Activated CD4-positive, alpha-beta T cell treated with anti-CD3 and anti-CD28 coated beads, Interleukin-2, amount 10 ng/mL, durations not matched to agents 7 days and 5 days (primary cell): ENCODE results near the gene TENM3. TPM values are rescaled to one million over a fixed set of nuclear protein-coding genes. Genes with fewer than 3 reads are reported as not detected.

Experiments used
- CTCF ChIA-PET: fragments of 350-600 bp; sonication (Branson Sonifier 250); formaldehyde crosslinking; loops from one replicate; lab custom pipeline; 2021; ENCODE audit warnings: antibody characterized with exemption; lab: Charles Lee
- POLR2A ChIA-PET: fragments of 350-600 bp; sonication (Branson Sonifier 250); formaldehyde crosslinking; loops from one replicate; lab custom pipeline; 2021; ENCODE audit warnings: antibody characterized with exemption; lab: Charles Lee
- DNase-seq: peaks from one replicate; pipeline ENCODE4 v3.0.0-alpha.2; 2020
- H3K27ac Mint-ChIP-seq: one replicate; pipeline ENCODE4 v1.8.0; 2021; ENCODE audit warnings: mild to moderate bottlenecking, moderate library complexity, mixed read lengths
- H3K27me3 Mint-ChIP-seq: one replicate; pipeline ENCODE4 v1.8.0; 2021; ENCODE audit warnings: mixed read lengths
- H3K36me3 Mint-ChIP-seq: one replicate; pipeline ENCODE4 v1.8.0; 2021; ENCODE audit warnings: low read depth, mixed read lengths
- H3K4me1 Mint-ChIP-seq: one replicate; pipeline ENCODE4 v1.8.0; 2021; ENCODE audit warnings: mixed read lengths
- H3K4me3 Mint-ChIP-seq: one replicate; pipeline ENCODE4 v1.8.0; 2021; ENCODE audit warnings: mild to moderate bottlenecking, moderate library complexity, mixed read lengths
- H3K9me3 Mint-ChIP-seq: one replicate; pipeline ENCODE4 v1.8.0; 2021; ENCODE audit warnings: mixed read lengths
- total RNA-seq, 2 experiments: library from RNA; stranded (reverse); gene quantifications; one replicate each; pipeline ENCODE4 v1.2.3, GENCODE V29; 2021

Gene TENM3
- total RNA-seq, 2 experiments from 2014 or later: not detected

DNA sequence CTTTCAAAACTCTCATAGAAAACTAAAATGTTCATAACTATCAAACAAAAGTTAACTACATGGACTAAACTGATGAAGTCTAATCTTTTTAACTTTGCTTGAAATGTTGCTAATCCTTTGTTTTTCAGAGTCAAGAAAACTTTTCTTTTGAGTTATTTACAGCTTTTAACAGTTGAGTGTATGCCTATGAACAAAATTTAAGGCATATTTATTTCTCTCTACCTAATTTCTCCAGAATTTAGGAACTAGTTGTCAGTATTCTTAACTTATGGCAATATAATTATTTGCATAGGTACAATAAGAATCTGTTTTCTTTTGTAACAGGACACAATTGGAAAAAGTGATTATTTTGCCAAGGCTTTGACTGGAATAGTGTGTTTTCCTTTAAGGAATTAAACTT is 23.8 kb downstream of the TENM3 start:
- no peak for DNase-seq
- Mint-ChIP-seq H3K4me3 (no peak overlapping the region), H3K27ac (no peak overlapping the region), H3K4me1 (no peaks in the 10 kb centered on the region), H3K36me3 (no peaks in the 10 kb centered on the region), H3K27me3 (no peaks in the 10 kb centered on the region), H3K9me3 (peaks cover 3% of the 10 kb centered on the region)
- ChIA-PET CTCF (no interaction called here), POLR2A (no interaction called here)

DNA sequence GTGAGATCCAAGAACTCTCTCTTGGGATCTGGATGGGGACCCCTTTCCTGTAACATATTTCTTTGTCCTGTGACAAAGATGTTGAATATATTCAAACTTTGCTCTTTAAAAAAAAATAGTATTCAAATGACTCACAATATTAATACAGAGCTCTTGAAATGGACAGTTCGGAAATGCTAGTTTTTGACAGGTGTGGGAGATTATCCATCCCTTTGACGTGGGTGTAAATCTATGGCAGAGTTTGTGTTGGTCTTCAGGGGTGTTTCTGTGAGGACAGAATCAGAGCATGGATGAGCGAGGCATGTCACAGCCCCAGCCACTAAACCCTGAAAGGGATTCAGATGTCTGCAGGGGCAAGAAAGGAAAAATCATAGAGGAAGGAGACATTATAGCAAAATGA is 25.8 kb downstream of the TENM3 start:
- no peak overlapping the region for H3K27ac Mint-ChIP-seq
- DNase-seq: no peak
- H3K4me3 Mint-ChIP-seq: no peak overlapping the region
- no peaks in the 10 kb centered on the region for H3K36me3 Mint-ChIP-seq
- no peaks in the 10 kb centered on the region for H3K4me1 Mint-ChIP-seq
- ChIA-PET POLR2A (no interaction called here), CTCF (no interaction called here)
- no peaks in the 10 kb centered on the region for H3K27me3 Mint-ChIP-seq
- H3K9me3 Mint-ChIP-seq: peaks cover 3% of the 10 kb centered on the region

DNA sequence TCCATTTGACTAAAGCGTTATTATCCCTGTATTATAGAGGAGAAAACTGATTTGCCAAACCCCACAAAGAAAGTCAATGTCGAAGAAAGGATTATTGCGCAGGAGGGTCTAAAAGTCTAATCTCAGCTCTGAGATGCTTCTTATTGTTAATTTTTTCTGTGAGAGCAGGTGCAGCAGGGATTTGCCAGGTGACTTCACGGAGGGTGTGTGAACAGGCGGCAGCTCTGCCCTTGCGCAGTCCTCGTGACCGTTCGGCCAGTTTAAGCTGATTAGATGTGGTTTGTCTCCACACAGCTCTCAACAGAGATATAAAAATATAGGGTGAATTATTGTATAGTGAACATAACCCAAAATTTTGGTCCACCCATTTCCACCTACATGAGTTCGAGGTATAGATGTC is 28.5 kb downstream of the TENM3 start:
- H3K27me3 Mint-ChIP-seq: no peaks in the 10 kb centered on the region
- H3K9me3 Mint-ChIP-seq: peaks cover 3% of the 10 kb centered on the region
- ChIA-PET POLR2A (no interaction called here), CTCF (no interaction called here)
- DNase-seq: no peak
- H3K4me1 Mint-ChIP-seq: no peaks in the 10 kb centered on the region
- H3K27ac Mint-ChIP-seq: no peak overlapping the region
- no peak overlapping the region for H3K4me3 Mint-ChIP-seq
- no peaks in the 10 kb centered on the region for H3K36me3 Mint-ChIP-seq

DNA sequence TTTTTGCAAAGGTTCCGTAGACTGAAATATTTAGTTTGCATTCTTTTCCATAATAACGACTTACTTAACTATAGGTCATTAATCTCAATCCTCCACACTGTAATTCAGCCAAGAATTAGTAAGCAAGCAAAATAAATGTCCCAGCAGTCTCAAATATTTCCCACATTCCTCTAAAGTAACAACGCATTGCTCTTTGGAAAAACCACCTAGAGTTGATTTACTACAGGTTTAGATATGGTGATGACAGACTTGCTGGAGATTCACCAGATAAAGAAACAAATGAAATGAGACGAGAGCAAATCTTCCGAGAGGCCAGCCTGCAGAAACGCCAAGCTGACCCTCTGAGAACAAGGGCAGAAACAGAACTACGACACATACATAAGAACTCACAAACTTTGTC is 28.9 kb downstream of the TENM3 start:
- Mint-ChIP-seq H3K4me1 (no peaks in the 10 kb centered on the region), H3K27me3 (no peaks in the 10 kb centered on the region), H3K27ac (no peak overlapping the region), H3K9me3 (peaks cover 3% of the 10 kb centered on the region), H3K4me3 (no peak overlapping the region), H3K36me3 (no peaks in the 10 kb centered on the region)
- CTCF ChIA-PET: no interaction called here
- POLR2A ChIA-PET: no interaction called here
- DNase-seq: no peak

DNA sequence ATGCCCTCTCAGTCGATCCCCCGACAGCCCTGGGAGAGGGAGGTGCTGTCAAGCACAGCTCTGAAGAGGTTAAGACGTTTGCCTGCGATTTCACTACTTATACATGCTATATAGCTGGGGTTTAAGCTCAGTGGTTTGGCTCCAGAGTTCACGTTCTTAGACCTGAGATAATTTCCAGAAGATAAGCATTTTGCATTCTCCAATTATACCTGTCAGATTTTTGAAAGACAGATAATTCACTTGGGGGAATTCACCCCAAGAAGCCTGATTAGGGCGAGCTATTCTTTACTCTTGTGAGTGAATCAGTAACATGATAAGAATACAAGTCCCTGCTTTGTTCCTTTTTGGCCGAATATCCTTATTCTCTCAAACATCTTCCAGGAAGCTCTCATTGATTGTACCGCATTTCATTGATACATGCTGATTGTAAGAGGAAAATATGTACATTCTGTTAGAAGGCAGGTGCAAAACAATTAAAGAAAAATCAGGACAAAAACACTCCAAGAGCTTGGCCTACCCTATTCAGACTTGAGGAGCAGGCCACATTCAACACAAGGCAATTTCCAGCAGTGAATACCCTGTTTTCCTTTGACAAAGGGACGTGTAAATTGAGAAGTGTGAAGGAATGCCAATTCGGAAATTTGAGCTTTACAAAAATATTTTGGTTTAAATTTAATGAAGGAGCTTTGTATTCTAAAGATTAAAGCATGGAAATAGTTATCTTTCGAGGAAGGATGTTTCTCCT is 30.2 kb downstream of the TENM3 start:
- H3K27ac Mint-ChIP-seq: no peak overlapping the region
- H3K9me3 Mint-ChIP-seq: peaks cover 3% of the 10 kb centered on the region
- CTCF ChIA-PET: no interaction called here
- H3K4me1 Mint-ChIP-seq: no peaks in the 10 kb centered on the region
- no peak overlapping the region for H3K4me3 Mint-ChIP-seq
- POLR2A ChIA-PET: no interaction called here
- H3K36me3 Mint-ChIP-seq: no peaks in the 10 kb centered on the region
- no peak for DNase-seq
- no peaks in the 10 kb centered on the region for H3K27me3 Mint-ChIP-seq

DNA sequence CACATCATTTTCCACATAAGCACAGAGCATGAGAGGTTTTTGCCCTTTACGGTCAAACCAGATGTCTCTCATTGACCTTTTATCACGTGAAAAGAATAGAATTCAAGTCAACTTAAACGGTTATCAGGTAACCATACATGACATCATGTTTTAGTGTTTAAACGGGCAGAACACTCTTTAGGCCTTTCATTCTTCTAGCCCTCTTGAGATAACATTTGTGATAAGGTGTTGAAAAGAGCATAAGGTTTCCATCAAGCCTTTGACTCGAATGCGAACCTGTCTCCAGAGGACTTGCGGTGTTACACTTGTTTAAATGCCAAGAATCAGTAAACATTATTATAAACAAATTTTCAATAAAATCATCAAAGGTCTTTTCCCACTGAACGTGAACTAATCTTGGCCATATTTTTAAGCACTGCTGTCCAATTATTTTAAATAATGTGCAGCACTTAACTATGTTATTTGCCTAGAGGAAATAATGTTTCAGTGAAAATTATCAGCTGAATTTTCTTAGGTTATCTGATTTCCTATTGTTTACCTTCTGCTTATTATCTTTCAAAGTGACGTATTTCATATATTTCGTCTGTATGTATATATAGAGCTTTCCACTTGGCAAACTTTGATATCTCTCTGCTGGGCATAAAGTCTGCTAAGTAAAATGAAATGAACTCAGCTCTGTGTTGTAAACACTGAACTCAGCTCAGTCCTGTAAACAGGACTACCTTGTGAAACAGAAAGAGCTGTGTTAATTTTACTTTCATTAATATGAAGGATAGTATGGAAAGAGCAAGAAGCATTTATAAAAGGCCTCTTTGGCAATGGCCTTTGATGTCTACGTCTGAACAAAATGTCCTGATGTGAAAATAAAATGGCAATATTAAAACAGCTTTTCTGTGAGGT is 33.3 kb downstream of the TENM3 start:
- no peak overlapping the region for H3K27ac Mint-ChIP-seq
- H3K9me3 Mint-ChIP-seq: no peaks in the 10 kb centered on the region
- ChIA-PET CTCF (no interaction called here), POLR2A (no interaction called here)
- no peaks in the 10 kb centered on the region for H3K27me3 Mint-ChIP-seq
- no peaks in the 10 kb centered on the region for H3K4me1 Mint-ChIP-seq
- DNase-seq: no peak
- H3K36me3 Mint-ChIP-seq: no peaks in the 10 kb centered on the region
- H3K4me3 Mint-ChIP-seq: no peak overlapping the region

DNA sequence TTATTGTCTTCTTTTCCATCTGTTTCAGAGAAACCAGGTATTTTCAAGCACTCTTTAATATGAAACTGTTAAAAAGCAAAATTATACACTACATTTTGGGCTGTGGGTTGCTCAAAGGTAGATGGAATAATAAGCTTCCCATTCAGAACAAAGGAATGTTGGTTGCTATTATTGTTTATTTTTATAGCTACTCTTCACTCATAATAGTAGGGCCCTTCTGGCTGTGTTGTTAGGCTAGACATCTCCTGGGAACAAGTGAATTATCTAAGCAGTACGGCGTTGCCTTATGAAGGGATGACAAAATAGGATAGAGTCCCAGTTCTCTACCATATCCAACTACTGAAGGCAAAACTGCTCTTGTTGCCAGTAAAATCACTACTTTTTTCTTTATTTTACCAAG is 34.2 kb downstream of the TENM3 start:
- no peak overlapping the region for H3K4me3 Mint-ChIP-seq
- no peak overlapping the region for H3K27ac Mint-ChIP-seq
- ChIA-PET POLR2A (no interaction called here), CTCF (interaction anchor here (0.5 kb wide), 1 partner anchor 225 kb away, joined by 3 read pairs; no protein-coding TSS in a partner anchor)
- no peaks in the 10 kb centered on the region for H3K36me3 Mint-ChIP-seq
- no peaks in the 10 kb centered on the region for H3K27me3 Mint-ChIP-seq
- no peak for DNase-seq
- H3K4me1 Mint-ChIP-seq: no peaks in the 10 kb centered on the region
- H3K9me3 Mint-ChIP-seq: no peaks in the 10 kb centered on the region

DNA sequence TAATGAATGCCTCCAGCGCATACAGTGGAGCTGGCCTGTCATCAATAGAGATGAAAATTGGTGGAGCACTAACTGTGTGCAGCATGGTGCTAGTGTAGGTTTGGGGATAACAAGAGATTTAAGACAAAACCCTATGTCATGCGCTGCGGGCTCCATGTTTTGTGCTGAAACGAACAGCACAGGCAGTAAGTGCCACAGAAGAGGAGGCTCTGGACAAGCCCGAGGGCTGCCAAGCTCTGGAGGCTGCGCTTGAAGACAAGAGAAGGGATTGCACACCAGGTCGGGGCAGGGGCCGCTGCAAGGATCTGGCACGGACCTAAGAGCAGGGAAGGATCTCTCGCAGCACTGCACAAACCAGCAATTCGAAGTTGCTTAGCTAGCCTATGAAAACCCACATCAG is 35.5 kb downstream of the TENM3 start:
- CTCF ChIA-PET: no interaction called here

DNA sequence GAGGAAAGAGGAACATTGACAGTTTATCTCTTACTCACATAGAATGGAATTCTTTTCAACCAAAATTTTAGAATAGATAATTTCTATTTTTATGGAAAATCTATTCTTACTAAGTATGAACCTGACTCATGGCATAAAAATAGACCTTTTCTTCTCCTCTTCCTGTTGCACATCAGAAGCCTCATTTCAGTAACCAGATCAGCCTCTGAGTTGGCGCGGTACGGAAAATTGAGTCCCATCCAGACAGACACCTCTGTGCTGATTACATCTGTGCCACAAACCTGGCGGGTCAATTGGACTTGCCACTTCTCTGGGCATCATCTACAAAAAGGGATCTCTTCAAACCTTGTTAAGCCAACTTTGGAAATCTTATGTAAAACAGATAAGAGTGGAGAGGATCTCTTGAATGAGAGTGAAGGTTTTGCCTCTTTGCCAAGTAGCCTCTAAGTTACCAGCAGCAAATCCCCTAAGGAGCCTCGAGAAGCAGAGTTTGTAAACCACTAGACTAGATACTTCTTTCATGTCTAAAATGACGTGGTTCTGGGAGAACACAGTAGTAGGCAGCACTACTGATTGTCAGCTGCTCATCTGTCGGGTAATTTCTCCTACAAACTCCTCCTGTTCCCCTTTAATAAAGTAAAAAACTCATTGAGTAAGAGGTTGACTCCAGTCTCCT is 37.4 kb downstream of the TENM3 start:
- H3K9me3 Mint-ChIP-seq: no peaks in the 10 kb centered on the region
- H3K4me1 Mint-ChIP-seq: no peaks in the 10 kb centered on the region
- H3K27ac Mint-ChIP-seq: no peak overlapping the region
- no peaks in the 10 kb centered on the region for H3K36me3 Mint-ChIP-seq
- ChIA-PET CTCF (no interaction called here), POLR2A (no interaction called here)
- DNase-seq: no peak
- no peak overlapping the region for H3K4me3 Mint-ChIP-seq
- H3K27me3 Mint-ChIP-seq: no peaks in the 10 kb centered on the region

More for the DNA sequence above, 35.5 kb downstream of the TENM3 start:
- no peak overlapping the region for H3K4me3 Mint-ChIP-seq
- no peaks in the 10 kb centered on the region for H3K9me3 Mint-ChIP-seq
- H3K36me3 Mint-ChIP-seq: no peaks in the 10 kb centered on the region
- H3K27ac Mint-ChIP-seq: no peak overlapping the region
- no peak for DNase-seq
- no peaks in the 10 kb centered on the region for H3K4me1 Mint-ChIP-seq
- no peaks in the 10 kb centered on the region for H3K27me3 Mint-ChIP-seq
- POLR2A ChIA-PET: no interaction called here

DNA sequence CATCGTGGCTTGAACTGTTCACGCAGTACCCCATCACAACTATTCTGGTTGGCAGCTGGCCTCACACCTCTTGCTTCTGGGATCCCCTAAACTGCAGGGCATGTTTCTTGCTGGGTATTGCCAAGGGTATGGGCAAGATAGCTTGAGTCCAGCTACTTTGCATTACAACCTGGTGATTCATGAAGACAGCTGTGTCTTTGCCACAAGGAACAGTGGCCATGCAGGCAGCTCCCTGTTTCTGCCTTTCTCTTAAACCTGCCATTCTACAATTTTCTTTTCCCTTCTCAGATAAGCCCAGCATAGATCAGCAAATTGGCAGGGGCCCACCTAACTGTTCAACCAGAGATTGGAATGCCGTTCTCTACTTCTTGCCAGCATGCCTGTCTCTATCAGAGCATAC is 42.8 kb downstream of the TENM3 start:
- Mint-ChIP-seq H3K27ac (no peak overlapping the region), H3K36me3 (no peaks in the 10 kb centered on the region), H3K27me3 (no peaks in the 10 kb centered on the region), H3K4me3 (no peak overlapping the region), H3K9me3 (no peaks in the 10 kb centered on the region), H3K4me1 (no peaks in the 10 kb centered on the region)
- no peak for DNase-seq
- POLR2A ChIA-PET: no interaction called here
- CTCF ChIA-PET: no interaction called here

DNA sequence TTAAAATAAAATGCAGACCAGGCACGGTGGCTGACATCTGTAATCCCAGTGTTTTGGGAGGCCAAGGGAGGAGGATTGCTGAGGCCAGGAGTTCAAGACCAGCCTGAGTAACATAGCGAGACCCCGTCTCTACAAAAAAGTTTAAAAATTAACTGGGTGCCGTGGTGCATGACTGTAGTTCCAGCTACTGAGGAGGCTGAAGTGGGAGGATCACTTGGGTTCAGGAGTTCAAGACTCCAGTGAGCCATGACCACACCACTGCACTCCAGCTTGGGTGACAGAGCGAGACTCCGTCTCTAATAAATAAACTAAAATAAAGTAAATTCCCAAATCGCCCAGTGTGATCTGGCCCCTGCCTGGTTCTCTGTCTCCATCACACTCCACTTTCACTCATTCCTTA is 43.7 kb downstream of the TENM3 start:
- POLR2A ChIA-PET: no interaction called here
- no peaks in the 10 kb centered on the region for H3K36me3 Mint-ChIP-seq
- H3K9me3 Mint-ChIP-seq: no peaks in the 10 kb centered on the region
- no peak overlapping the region for H3K27ac Mint-ChIP-seq
- CTCF ChIA-PET: no interaction called here
- H3K4me1 Mint-ChIP-seq: no peaks in the 10 kb centered on the region
- H3K27me3 Mint-ChIP-seq: no peaks in the 10 kb centered on the region
- DNase-seq: no peak
- no peak overlapping the region for H3K4me3 Mint-ChIP-seq

DNA sequence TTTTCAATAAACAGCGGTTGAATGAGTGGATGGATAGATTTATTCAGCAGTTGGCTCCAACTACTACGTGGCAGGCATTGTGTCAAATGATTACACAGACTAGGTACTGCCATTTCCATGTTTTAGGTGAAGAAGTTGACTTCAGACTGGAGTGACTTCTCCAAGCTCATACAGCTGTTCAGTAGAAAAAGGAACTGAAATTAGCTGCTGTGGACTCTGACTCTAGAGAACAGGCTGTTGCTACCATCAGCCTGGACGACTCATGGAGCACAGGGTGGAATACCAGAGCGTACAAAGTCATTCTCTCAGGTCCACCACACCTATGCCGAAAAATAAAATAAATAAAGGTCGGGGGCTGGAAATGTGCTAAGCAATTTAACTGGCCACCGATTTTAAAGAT is 45.3 kb downstream of the TENM3 start:
- H3K4me3 Mint-ChIP-seq: no peak overlapping the region
- no peaks in the 10 kb centered on the region for H3K36me3 Mint-ChIP-seq
- H3K27me3 Mint-ChIP-seq: no peaks in the 10 kb centered on the region
- no peaks in the 10 kb centered on the region for H3K9me3 Mint-ChIP-seq
- ChIA-PET POLR2A (no interaction called here), CTCF (no interaction called here)
- H3K4me1 Mint-ChIP-seq: no peaks in the 10 kb centered on the region
- H3K27ac Mint-ChIP-seq: no peak overlapping the region
- no peak for DNase-seq

DNA sequence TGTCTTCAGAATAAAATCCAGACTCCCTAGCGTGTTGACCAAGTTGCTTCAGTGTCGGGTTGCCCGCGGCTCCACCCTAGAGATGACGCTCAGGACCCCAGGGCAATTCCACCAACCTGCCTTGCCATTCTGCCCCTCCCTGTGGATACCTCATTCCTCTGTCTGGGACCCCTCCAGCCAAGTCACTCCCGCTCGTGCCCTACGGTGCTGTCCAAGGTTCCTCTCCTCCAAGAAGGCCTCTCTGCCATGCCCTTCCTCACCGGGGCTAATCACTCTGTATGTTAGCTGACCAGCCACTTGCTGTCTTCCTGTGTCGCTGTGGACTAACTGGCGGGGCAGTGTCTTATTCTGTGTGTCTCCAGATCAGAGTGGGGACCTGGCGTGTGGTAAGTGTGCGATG is 46.6 kb downstream of the TENM3 start:
- H3K36me3 Mint-ChIP-seq: no peaks in the 10 kb centered on the region
- H3K4me1 Mint-ChIP-seq: no peaks in the 10 kb centered on the region
- ChIA-PET CTCF (no interaction called here), POLR2A (no interaction called here)
- H3K9me3 Mint-ChIP-seq: no peaks in the 10 kb centered on the region
- no peak for DNase-seq
- H3K4me3 Mint-ChIP-seq: no peak overlapping the region
- H3K27ac Mint-ChIP-seq: no peak overlapping the region
- no peaks in the 10 kb centered on the region for H3K27me3 Mint-ChIP-seq
